H1 (cell line): Measurements from ENCODE around the gene SLC25A22. TPM values are rescaled to one million over a fixed set of nuclear protein-coding genes. Genes with fewer than 3 reads are reported as not detected.
A peak's percentile ranks its signal among the peaks of the same experiment; 100 is the strongest.

Experiments
- CTCF ChIA-PET: fragments of 300-600 bp; sonication (Branson Sonifier 250); formaldehyde crosslinking; loops from one replicate; lab custom pipeline; 2021; ENCODE audit not compliant: partially characterized antibody; lab: Charles Lee
- POLR2A ChIA-PET: fragments of 300-600 bp; sonication (Branson Sonifier 250); formaldehyde crosslinking; loops from one replicate; lab custom pipeline; 2021; ENCODE audit warnings: inconsistent platforms; ENCODE audit not compliant: partially characterized antibody; lab: Charles Lee
- DNase-seq, 2 experiments: peaks; one replicate each; pipeline versions ENCODE4 v3.0.0 to v3.0.0-alpha.2; 2010 to 2022; ENCODE audit warnings: low spot score in 2 of 2, low read depth in 1 of 2, mixed read lengths in 1 of 2
- FAIRE-seq: peaks from 2 replicates; lab custom pipeline; 2011; peaks lifted over from hg19 to GRCh38; lab: Jason Lieb, UNC
- H2AFZ ChIP-seq: 2 replicates; pipeline ENCODE4 v1.8.1; 2012; ENCODE audit warnings: low read length, inconsistent platforms
- H2AK5ac ChIP-seq: 2 replicates; pipeline ENCODE4 v1.6.1; 2013; ENCODE audit warnings: low read depth, low read length
- H2BK120ac ChIP-seq: replicated peaks from 2 replicates; pipeline ENCODE3; 2013; ENCODE audit warnings: low read depth, low read length, inconsistent platforms
- H2BK12ac ChIP-seq: 2 replicates; pipeline ENCODE4 v1.6.1; 2013; ENCODE audit warnings: low read depth, low read length
- H2BK15ac ChIP-seq: 2 replicates; pipeline ENCODE4 v1.6.1; 2013; ENCODE audit warnings: low read length
- H2BK20ac ChIP-seq: 2 replicates; pipeline ENCODE4 v1.6.1; 2013; ENCODE audit warnings: low read length
- H2BK5ac ChIP-seq: 2 replicates; pipeline ENCODE4 v1.6.1; 2013; ENCODE audit warnings: low read depth, low read length
- H3K14ac ChIP-seq: 2 replicates; pipeline ENCODE4 v1.6.1; 2013; ENCODE audit warnings: inconsistent platforms; ENCODE audit not compliant: insufficient read length
- H3K18ac ChIP-seq: 2 replicates; pipeline ENCODE4 v1.6.1; 2013; ENCODE audit warnings: low read length; ENCODE audit errors: extremely low read depth
- H3K23ac ChIP-seq: 2 replicates; pipeline ENCODE4 v1.6.1; 2013; ENCODE audit warnings: inconsistent platforms; ENCODE audit not compliant: insufficient read length
- H3K23me2 ChIP-seq: 2 replicates; pipeline ENCODE4 v1.6.1; 2013; ENCODE audit warnings: low read depth, low read length
- H3K27ac ChIP-seq: 2 replicates; pipeline ENCODE4 v1.6.1; 2011; ENCODE audit warnings: low read depth, low read length, inconsistent platforms
- H3K27me3 ChIP-seq, 4 experiments: replicated peaks in 1 of 4; 1 replicate in 1 of 4; 2 replicates in 3 of 4; pipeline versions ENCODE4 v1.6.1 to v1.8.1; 2011 to 2013; ENCODE audit warnings: low read length in 3 of 4, mild to moderate bottlenecking in 3 of 4, inconsistent platforms in 2 of 4, mixed read lengths in 2 of 4, moderate library complexity in 1 of 4; ENCODE audit not compliant: control insufficient read depth in 3 of 4, insufficient read depth in 3 of 4; ENCODE audit errors: extremely low read depth in 1 of 4
- H3K36me3 ChIP-seq, 4 experiments: 2 replicates each; pipeline versions ENCODE4 v1.6.1 to v1.8.1; 2011 to 2013; ENCODE audit warnings: mild to moderate bottlenecking in 4 of 4, low read length in 3 of 4, moderate library complexity in 2 of 4, control low read depth in 1 of 4, inconsistent platforms in 1 of 4; ENCODE audit not compliant: insufficient read depth in 4 of 4, control insufficient read depth in 2 of 4
- H3K4ac ChIP-seq: replicated peaks from 2 replicates; pipeline ENCODE3; 2013; ENCODE audit warnings: low read length, low read depth, mixed read lengths, inconsistent platforms; ENCODE audit not compliant: insufficient read length
- H3K4me1 ChIP-seq, 4 experiments: replicated peaks in 1 of 4; 1 replicate in 1 of 4; 2 replicates in 3 of 4; pipeline versions ENCODE4 v1.6.1 to v1.8.1; 2011 to 2013; ENCODE audit warnings: low read length in 3 of 4, inconsistent platforms in 2 of 4, mixed read lengths in 1 of 4; ENCODE audit not compliant: insufficient read depth in 4 of 4, control insufficient read depth in 3 of 4
- H3K4me2 ChIP-seq, 2 experiments: 2 replicates each; pipeline versions ENCODE4 v1.6.1 to v1.8.1; 2011 to 2013; ENCODE audit warnings: low read depth in 2 of 2, low read length in 2 of 2, control low read depth in 1 of 2, inconsistent platforms in 1 of 2, mild to moderate bottlenecking in 1 of 2; ENCODE audit not compliant: insufficient read depth in 1 of 2
- H3K4me3 ChIP-seq, 4 experiments: fragments of 200-600, 300-600 bp in 1 of 4; sonication (generic), shearing (Covaris generic), sonication (Bioruptor Twin) in 1 of 4; 2 replicates each; pipeline versions ENCODE4 v1.5.1 to v1.8.1; 2011 to 2016; ENCODE audit warnings: low read length in 4 of 4, low read depth in 3 of 4, control low read depth in 2 of 4, inconsistent platforms in 2 of 4, mild to moderate bottlenecking in 2 of 4, mixed read lengths in 1 of 4, moderate library complexity in 1 of 4; ENCODE audit not compliant: insufficient read depth in 2 of 4; ENCODE audit errors: extremely low read depth in 1 of 4
- H3K56ac ChIP-seq: replicated peaks from 2 replicates; pipeline ENCODE3; 2013; ENCODE audit warnings: low read depth, mild to moderate bottlenecking, mixed read lengths, low read length, inconsistent platforms; ENCODE audit not compliant: insufficient read length
- H3K79me1 ChIP-seq: 2 replicates; pipeline ENCODE4 v1.6.1; 2013; ENCODE audit warnings: low read depth, low read length, control low read depth
- H3K79me2 ChIP-seq, 2 experiments: 2 replicates each; pipeline versions ENCODE4 v1.6.1 to v1.8.1; 2012 to 2013; ENCODE audit warnings: low read length in 2 of 2, mild to moderate bottlenecking in 2 of 2, inconsistent platforms in 1 of 2; ENCODE audit not compliant: insufficient read depth in 2 of 2, control insufficient read depth in 1 of 2
- H3K9ac ChIP-seq, 4 experiments: replicated peaks in 1 of 4; 1 replicate in 1 of 4; 2 replicates in 3 of 4; pipeline versions ENCODE4 v1.6.1 to v1.8.1; 2011 to 2013; ENCODE audit warnings: low read depth in 3 of 4, low read length in 3 of 4, control low read depth in 2 of 4, mild to moderate bottlenecking in 2 of 4, moderate library complexity in 2 of 4, inconsistent platforms in 1 of 4; ENCODE audit errors: extremely low read depth in 1 of 4
- H3K9me3 ChIP-seq, 2 experiments: 2 replicates each; pipeline versions ENCODE4 v1.6.1 to v1.8.1; 2012 to 2013; ENCODE audit warnings: mild to moderate bottlenecking in 2 of 2, moderate library complexity in 2 of 2, control low read depth in 1 of 2, inconsistent platforms in 1 of 2, low read depth in 1 of 2, low read length in 1 of 2, mixed read lengths in 1 of 2; ENCODE audit not compliant: insufficient read depth in 2 of 2
- H4K20me1 ChIP-seq, 2 experiments: replicated peaks in 1 of 2; 2 replicates each; pipeline versions ENCODE3 to v1.8.1; 2011 to 2013; ENCODE audit warnings: inconsistent platforms in 2 of 2, low read length in 2 of 2, mild to moderate bottlenecking in 1 of 2; ENCODE audit not compliant: insufficient read depth in 2 of 2, control insufficient read depth in 1 of 2
- H4K5ac ChIP-seq: 2 replicates; pipeline ENCODE4 v1.6.1; 2013; ENCODE audit warnings: low read length, low read depth, mixed read lengths, inconsistent platforms; ENCODE audit not compliant: insufficient read length
- H4K8ac ChIP-seq: 2 replicates; pipeline ENCODE4 v1.8.0; 2013; ENCODE audit warnings: mild to moderate bottlenecking, moderate library complexity, low read length, inconsistent platforms; ENCODE audit not compliant: insufficient read depth; ENCODE audit errors: extremely low read depth
- H4K91ac ChIP-seq: replicated peaks from 2 replicates; pipeline ENCODE3; 2013; ENCODE audit warnings: low read length, mixed read lengths, inconsistent platforms; ENCODE audit not compliant: insufficient read length
- CEBPB ChIP-seq: IDR thresholded peaks from 2 replicates; pipeline ENCODE4 v1.6.1; 2012; ENCODE audit warnings: low read depth, low read length
- CTCF ChIP-seq, 3 experiments: IDR thresholded peaks; 1 replicate in 2 of 3; 2 replicates in 1 of 3; pipeline versions ENCODE4 v1.5.1 to v1.6.1; 2011; ENCODE audit warnings: low read length in 3 of 3, mild to moderate bottlenecking in 3 of 3, inconsistent platforms in 2 of 3, low read depth in 1 of 3, moderate library complexity in 1 of 3; ENCODE audit not compliant: insufficient read depth in 1 of 3; ENCODE audit errors: control extremely low read depth in 1 of 3
- EP300 ChIP-seq, 2 experiments: IDR thresholded peaks; 1 replicate in 1 of 2; 2 replicates in 1 of 2; pipeline ENCODE4 v1.6.1; 2011 to 2012; ENCODE audit warnings: low read depth in 2 of 2, low read length in 2 of 2, mild to moderate bottlenecking in 2 of 2, borderline replicate concordance in 1 of 2, inconsistent platforms in 1 of 2, moderate library complexity in 1 of 2
- SIX5 ChIP-seq: IDR thresholded peaks from 2 replicates; pipeline ENCODE4 v1.6.1; 2011; ENCODE audit warnings: mild to moderate bottlenecking, low read depth, low read length
- SP1 ChIP-seq: IDR thresholded peaks from 2 replicates; pipeline ENCODE4 v1.6.1; 2011; ENCODE audit warnings: low read depth, low read length
- SRF ChIP-seq: IDR thresholded peaks from 2 replicates; pipeline ENCODE4 v1.6.1; 2011; ENCODE audit warnings: mild to moderate bottlenecking, low read depth, low read length, moderate library complexity
- TBP ChIP-seq: IDR thresholded peaks from 2 replicates; pipeline ENCODE4 v1.6.1; 2011; ENCODE audit warnings: low read depth, low read length, improper control_type of control experiment
- USF2 ChIP-seq: IDR thresholded peaks from 2 replicates; pipeline ENCODE4 v1.6.1; 2011; ENCODE audit warnings: low read length, improper control_type of control experiment
- WGBS, 2 experiments: shearing (Covaris generic) in 1 of 2; methylation state at CpG; one replicate each; pipeline versions ENCODE4 v1.1.6 to v1.1.7; 2013 to 2015; ENCODE audit warnings: low lambda C conversion rate in 2 of 2, mixed read lengths in 2 of 2, inconsistent platforms in 1 of 2, low coverage in 1 of 2, missing lambda C conversion rate in 1 of 2; ENCODE audit not compliant: insufficient replicate concordance in 2 of 2, insufficient coverage in 1 of 2, insufficient read length in 1 of 2; ENCODE audit errors: extremely low coverage in 1 of 2, missing lambda C conversion rate in 1 of 2; 5-methylcytosine and 5-hydroxymethylcytosine counted together
- polyA plus RNA-seq, 7 experiments: library from polyadenylated mRNA; depleted of rRNA in 3 of 7; stranded (reverse) in 5 of 7; unstranded in 2 of 7; fragments of >200 nt in 5 of 7; fragments of 200-250 nt in 2 of 7; gene quantifications; 1 replicate in 5 of 7; 2 replicates in 1 of 7; 4 replicates in 1 of 7; pipeline versions ENCODE4 v1.2.1 to v1.2.3, GENCODE V29; 2011 to 2013; ENCODE audit warnings: missing spikeins in 2 of 7, mixed read lengths in 2 of 7
- total RNA-seq: library from RNA; stranded (reverse); fragmentation: NEBNext Ultra II Directional; extraction: Animal tissue kit (Norgen Biotek cat#: 25700); gene quantifications from 2 replicates; pipeline ENCODE4 v1.2.1, GENCODE V29; 2021

SLC25A22 gene
- total and polyA plus RNA-seq, 2 of the 8 experiments (the other 6 are each of a cell fraction or from before 2014, with no cell fraction given): 31.5 to 48.0 TPM

GRCh38 chr11:837990-838307 is 39.9 kb upstream of the SLC25A22 start:
- Histone ChIP-seq H3K4me2 (no peak overlapping the region), H3K14ac (no peak overlapping the region), H2BK5ac (peak overlapping the region; percentile 7; the same call in 1 of the 2 replicates), H3K9me3 (no peaks in the 10 kb centered on the region), H3K79me2 (peaks cover 0 to 15% of the 10 kb centered on the region in 2 experiments; a peak in 2 of 4 replicates), H3K56ac (no peak overlapping the region), H4K91ac (no peak overlapping the region), H3K79me1 (peaks cover 9% of the 10 kb centered on the region; the same call in 1 of the 2 replicates), H2BK15ac (no peak overlapping the region), H3K4ac (peak overlapping the region; percentile 53), H3K9ac (no peak overlapping the region), H4K5ac (no peak overlapping the region), H2AFZ (no peak overlapping the region), H3K18ac (no peak overlapping the region), H3K27me3 (no peaks in the 10 kb centered on the region; a peak in 1 of 7 replicates), H4K8ac (peak overlapping the region; percentile 5; the same call in 1 of the 2 replicates), H3K27ac (no peak overlapping the region), H4K20me1 (peaks cover 3 to 40% of the 10 kb centered on the region in 2 experiments), H3K4me1 (peaks cover 0 to 22% (median 16%) of the 10 kb centered on the region in 4 experiments; a peak in 6 of 7 replicates), H2AK5ac (no peak overlapping the region), H3K36me3 (peaks cover 10 to 30% (median 24%) of the 10 kb centered on the region in 4 experiments; a peak in 7 of 8 replicates), H2BK120ac (no peak overlapping the region), H3K23me2 (peaks cover 15% of the 10 kb centered on the region; the same call in 1 of the 2 replicates), H2BK20ac (no peak overlapping the region), H2BK12ac (no peak overlapping the region), H3K4me3 (no peak overlapping the region), H3K23ac (no peak overlapping the region)
- WGBS, 2 experiments: 86% methylated on average over 8 of the region's 8 CpGs; no CpG with 5 or more reads in 1 of the 2 experiments
- FAIRE-seq (no peak), DNase-seq (no peak)
- TF ChIP-seq SP1: no peak
- TF ChIP-seq SRF: no peak
- no peak for TF ChIP-seq CEBPB
- no peak for TF ChIP-seq USF2
- TF ChIP-seq EP300 (IDR thresholded peaks at IDR 0.05; ENCODE audit: borderline replicate concordance in 1 of 2, low read depth in 2 of 2, low read length in 2 of 2): no peak
- TF ChIP-seq TBP: no peak
- no peak for TF ChIP-seq CTCF (IDR thresholded peaks at IDR 0.05; ENCODE audit: control extremely low read depth in 1 of 3, insufficient read depth in 1 of 3, low read depth in 1 of 3, low read length in 3 of 3)
- no peak for TF ChIP-seq SIX5
- POLR2A ChIA-PET: interaction anchor here (1.0 to 40.4 kb wide), 4 partner anchors 10 to 27 kb away, joined by 3 to 1917 read pairs (median 119); partner anchors contain the start of genes CD151, CEND1, CRACR2B and PIDD1
- CTCF ChIA-PET: interaction anchor here (0.5 to 5.2 kb wide), 14 partner anchors 9 to 705 kb away, joined by 3 to 26 read pairs (median 4); partner anchors contain the start of genes CRACR2B and PNPLA2
